ENCODE data around the gene PELI3.
"Not testable (repeated sequence)": the region's sequence is repeated elsewhere in the genome, so short reads cannot be mapped to it uniquely, and the experiment has no call there.

The PELI3 gene

DNA sequence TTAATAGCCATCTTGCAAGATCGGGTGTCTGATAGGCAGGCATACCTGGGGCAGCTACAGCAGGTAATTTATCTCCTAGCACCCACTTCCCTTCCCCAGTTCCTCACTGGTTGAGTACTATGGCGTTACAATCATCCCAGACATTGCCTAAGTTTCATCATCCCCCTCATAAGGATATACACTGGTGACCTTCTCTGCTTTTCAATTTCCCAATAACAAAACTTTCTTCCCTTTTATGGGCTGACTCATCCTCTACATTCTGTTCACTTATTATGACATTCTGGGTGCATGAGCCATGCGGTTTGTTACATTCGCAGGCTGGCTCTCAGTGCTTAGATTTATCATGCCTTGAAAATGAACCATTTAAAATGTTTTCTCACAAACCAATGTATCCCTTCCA, 23.1 kb upstream of the PELI3 start:
- DNase-seq (ENCODE audit: low spot score) = peak; percentile 52

DNA sequence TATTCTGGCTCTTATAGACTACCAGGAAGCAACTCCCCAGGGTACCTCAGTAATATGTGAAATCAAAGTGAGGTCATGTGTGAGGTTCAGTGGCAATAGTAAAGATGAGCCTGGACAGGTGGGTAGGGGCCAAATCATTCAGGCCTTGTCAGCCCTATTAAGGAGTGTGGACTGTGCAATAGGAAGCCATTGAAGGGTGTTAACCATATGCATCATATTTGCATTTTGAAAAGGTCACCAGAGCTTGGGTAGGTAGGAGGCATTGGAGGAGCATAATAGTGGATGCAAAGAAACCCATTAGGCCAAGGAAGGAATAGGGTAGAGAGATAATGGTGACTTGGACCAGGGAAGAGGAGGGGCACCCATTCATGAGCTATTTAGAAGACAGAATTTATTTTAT, 19.7 kb upstream of the PELI3 start:
- FAIRE-seq (no peak), DNase-seq (ENCODE audit: low spot score) (no peak)

More for the DNA sequence above, 23.1 kb upstream of the PELI3 start:
- FAIRE-seq = no peak

DNA sequence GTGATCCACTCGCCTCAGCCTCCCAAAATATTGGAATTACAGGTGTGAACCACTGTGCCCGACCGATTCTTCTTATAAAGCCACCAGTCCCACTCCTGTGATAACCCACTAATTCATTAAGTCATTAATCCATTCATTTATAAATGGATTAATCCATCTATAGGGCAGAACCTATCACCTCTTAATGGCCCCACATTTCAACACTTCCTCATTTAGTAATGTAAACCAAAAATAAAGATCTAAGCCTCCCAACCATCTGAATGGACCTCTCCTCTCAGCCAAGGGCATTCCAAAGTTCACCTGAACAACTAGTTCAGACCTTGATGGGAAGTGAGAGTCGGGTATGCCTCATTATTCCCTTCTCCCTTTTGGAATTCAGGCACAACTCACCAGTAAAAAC, 18.2 kb upstream of the PELI3 start:
- no peak for FAIRE-seq
- DNase-seq (ENCODE audit: low spot score) = no peak

DNA sequence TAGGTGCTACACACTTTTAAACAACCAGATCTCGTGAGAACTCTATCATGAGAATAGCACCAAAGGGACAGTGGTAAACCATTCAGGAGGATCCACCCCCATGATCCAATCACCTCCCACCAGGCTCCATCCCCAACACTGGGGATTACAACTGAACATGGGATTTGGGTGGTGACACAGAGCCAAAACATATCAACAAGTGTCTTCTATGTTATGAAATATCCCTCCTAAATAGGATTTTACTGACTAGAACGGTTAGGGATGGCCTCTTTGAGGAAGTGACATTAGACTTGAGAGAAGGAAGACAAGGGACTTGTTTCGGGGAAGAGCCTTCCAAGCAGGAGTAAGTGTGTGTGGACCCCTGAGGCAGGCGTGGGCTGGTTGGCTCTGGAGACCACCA, 16.1 kb upstream of the PELI3 start:
- DNase-seq (ENCODE audit: low spot score) = no peak
- no peak for FAIRE-seq

DNA sequence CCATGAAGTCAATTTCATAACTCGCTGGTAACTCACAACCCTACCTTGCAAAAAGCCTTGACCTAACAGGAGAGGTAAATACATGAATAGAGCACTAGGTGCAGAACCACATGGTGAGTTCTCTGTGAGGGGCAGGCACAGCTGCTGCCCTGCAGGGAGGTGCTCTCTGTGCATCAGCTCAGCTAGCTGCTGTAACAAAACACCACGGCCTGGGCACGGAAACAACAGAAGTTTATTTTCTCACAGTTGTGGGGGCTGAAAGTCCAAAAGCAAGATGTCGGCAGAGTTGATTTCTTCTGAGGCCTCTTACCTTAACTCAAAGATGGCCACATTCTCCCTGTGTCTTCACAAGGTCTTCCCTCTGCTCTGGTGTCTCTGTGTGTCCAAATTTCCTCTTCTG, 15.0 kb upstream of the PELI3 start:
- FAIRE-seq (no peak), DNase-seq (ENCODE audit: low spot score) (no peak)

DNA sequence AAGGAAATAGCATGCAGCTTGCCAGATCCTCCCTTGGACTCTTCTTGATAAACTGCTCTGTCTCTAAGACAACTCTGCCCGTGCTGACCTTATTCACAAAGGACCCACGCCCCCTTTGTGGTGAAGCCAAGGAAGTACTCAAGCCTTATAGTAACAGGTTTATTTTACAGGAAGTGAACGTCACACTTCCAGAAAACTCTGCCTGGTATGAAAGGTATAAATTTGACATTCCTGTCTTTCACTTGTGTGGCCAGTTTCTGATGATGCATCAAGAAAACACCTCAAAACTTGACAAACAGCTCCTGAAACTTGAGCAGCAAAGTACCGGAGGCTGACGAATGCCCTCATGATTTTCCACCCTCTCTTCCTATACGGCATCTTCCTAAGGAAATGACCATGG, 12.5 kb upstream of the PELI3 start:
- no peak for FAIRE-seq

DNA sequence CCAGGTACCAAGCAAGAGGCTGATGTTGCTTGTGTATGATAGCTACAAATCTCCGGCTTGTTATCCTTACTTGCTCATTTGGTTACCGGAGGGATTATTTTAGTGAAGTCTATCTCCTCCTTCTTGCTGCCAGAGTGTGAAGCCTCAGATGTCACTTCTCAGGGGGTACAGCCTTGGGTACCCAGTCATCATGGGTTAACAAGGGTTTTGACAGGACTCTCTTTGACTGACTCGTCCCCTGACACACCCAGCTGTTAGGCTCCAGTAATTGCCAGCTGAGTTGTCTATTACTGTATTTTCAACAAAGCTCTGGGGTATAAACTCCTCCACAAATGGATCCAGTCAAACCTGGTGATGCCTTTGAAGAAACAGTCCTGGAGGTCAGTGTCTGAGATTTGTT, 11.9 kb upstream of the PELI3 start:
- no peak for FAIRE-seq
- DNase-seq (ENCODE audit: low spot score) = no peak

More for the DNA sequence above, 12.5 kb upstream of the PELI3 start:
- DNase-seq (ENCODE audit: low spot score) = no peak

DNA sequence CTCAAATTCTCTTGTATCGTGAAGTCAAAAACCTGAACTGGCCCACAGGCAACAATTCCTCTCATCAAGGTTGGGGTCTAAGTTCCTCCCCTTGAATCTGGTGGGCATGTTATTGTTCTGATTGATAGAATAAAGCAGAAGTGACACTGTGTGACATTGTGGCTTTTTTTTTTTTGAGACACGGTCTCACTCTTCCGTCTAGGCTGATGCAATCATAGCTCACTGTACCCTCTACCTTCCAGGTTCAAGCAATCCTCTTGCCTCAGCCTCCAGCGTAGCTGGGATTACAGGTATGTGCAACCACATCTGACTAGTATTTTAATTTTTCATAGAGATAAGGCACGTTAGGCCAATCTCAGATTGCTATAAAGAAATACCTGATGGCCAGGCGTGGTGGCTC, 8.9 kb upstream of the PELI3 start:
- FAIRE-seq (no peak), DNase-seq (ENCODE audit: low spot score) (no peak)

DNA sequence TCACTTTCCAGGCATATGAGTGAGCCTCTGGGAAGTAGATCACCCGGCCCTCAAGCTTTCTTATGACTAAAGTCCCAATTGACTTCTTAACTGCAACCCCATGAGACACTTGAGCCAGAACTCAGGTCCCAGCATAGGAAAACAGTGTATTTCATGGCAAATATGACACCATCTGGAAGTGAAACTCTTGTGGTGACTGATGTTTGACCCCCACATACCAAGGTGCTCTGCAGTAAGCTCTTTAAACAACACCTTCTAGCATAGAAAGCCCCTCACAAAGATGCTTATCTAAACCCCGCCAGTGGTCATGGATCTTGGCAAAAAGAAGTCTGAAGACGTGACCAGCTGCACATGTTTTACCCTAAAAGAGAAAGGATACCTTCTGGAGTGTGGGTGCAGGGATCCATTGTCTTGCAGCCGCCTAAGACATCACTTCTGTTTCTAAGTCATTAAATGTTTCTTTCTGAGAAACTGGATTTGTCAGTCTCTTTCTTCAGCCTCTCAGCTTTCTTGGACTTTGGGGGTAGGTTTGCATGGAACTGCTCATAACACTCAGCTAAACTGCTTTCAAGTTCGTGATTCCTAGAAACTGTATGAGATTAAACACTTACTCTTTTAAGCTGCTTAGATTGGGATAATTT, 7.4 kb upstream of the PELI3 start:
- FAIRE-seq (no peak), DNase-seq (ENCODE audit: low spot score) (no peak)

DNA sequence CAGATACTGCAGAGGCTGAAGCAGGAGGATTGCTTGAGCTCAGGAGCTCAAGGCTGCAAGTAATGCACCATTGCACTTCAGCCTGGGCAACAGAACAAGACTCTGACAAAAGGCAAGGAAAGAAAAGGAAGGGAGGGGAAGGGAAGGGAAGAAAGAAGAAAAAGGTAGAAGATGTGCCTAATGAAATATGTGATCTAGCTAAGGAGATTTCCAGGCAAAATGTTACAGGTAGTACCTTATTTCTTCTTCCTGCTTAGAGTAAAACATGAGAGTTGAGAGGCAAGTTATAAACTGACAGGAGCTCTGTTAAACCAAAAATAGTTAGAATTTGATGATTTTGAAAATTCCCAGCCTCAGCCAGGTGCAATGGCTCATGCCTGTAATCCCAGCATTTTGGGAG, 4.7 kb upstream of the PELI3 start:
- FAIRE-seq = no peak
- DNase-seq (ENCODE audit: low spot score) = no peak

DNA sequence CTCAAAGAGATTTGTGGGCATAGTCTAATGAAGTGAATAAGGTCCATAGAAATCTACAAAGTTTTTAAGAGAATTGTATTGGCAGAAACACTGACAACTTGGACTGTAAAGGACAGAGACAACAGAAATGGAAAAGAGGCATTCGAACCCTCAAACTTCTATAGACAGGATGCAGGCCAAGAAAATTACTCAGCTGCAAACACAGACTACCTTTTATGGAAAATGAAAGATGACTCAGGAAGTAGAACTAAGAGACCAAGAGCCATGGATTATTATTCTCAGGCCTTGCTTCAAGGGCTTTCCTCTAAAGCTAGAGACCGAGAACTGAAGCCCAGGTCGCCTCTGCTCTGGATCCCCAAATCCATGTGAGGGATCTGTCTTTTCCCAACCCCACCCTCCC, 3.8 kb upstream of the PELI3 start:
- DNase-seq (ENCODE audit: low spot score) (no peak), FAIRE-seq (no peak)

DNA sequence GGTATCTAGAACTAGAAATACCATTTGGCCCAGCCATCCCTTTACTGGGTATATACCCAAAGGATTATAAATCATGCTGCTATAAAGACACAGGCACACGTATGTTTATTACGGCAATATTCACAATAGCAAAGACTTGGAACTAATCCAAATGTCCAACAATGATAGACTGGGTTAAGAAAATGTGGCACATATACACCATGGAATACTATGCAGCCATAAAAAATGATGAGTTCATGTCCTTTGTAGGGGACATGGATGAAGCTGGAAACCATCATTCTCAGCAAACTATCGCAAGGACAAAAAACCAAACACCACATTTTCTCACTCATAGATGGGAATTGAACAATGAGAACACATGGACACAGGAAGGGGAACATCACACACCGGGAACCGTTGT, 2.6 kb upstream of the PELI3 start:
- DNase-seq (ENCODE audit: low spot score); FAIRE-seq: not testable (repeated sequence)

DNA sequence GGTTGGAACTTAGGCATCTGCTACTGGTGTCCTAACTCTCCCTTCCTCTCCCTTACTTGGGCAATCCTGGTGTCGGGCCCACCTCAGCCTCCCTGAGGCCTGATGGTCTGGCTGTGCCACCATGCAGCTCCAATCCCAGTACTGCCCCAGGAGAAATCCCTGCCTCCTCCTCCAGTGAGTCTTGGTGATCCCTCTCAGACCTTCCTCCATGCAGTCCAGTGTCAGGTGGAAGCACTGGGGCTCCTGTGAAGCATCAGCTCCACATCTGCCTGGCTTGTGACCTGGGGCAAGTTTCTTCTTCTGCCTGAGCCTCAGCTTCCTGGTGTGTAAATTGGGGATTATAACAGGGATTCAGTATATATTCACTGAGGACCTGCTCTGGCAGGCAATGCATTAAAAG, 1.8 kb upstream of the PELI3 start:
- no peak for FAIRE-seq
- DNase-seq (ENCODE audit: low spot score) = no peak

DNA sequence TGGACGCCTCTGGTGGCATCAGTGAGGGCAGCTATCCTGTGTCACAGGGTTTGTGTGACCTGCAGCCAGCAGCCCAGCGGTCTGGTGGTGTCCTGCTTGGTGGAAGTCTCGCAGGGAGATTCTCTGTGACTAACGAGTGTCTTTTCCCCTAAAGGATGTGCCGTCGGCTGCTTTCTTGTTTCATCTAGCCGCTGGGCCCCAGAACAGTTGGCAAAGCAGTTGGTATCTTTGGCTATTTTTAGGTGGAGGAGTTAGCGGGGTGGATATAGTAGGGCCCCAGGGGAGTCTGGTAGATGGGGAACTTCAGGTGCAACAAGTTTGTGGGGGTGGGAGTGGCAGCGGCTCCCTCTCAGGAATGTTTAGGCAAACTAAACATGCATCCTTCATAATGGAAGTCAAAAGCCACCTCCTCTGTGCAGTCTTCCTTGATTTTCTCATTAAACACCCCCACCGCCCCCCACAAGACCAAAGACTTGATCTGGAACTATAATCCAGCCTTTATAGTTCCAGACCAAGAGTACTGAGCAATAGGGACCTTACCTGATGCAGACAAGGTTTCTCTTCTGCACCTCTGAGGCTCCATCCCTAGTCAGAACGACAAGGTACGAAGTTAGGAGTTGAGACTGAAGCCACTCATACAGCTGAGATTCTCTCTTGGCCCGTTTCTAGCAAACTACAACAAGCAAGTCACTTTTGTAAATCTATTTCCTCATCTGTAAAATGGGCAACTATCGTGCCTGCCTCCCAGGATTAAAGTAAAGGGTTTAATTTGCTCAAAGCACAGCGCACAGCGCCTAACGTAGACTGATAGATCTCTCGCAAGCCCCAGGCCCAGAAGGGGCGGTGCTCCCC, 1.1 kb upstream of the PELI3 start:
- DNase-seq (ENCODE audit: low spot score) = no peak
- FAIRE-seq = no peak

DNA sequence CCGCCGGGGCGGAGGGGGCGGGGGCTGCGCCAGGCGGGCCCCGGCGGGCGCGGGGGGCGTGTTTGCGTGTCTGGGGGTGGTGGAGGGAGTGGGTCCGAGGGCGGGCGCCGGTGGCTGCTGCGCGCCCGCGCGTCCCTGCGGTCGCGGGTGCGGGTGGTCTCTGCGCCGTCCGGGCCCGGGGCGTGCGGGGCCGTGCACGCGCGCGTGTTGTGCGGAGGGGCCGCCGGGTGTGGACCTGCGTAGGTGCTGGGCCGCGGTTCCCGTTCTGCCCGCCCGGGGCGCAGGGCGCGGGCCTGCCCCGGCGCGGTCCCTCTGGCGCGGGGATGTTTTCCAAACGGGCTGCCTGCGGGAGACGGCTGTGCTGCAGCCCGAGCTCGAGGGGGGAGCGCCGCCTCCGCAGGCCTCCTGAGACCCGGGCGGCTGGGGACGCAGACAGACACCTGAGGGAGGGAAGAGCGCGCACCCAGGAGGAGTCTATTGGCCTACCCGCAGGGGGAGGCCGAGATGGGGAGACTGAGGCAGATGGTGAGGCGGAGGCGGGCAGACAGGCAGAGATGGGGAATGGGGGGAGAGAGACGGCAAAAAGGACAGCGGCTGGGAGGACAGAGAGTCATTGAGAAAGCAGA, 442 bp downstream of the PELI3 start:
- no peak for FAIRE-seq
- DNase-seq (ENCODE audit: low spot score) = peak; percentile 77

DNA sequence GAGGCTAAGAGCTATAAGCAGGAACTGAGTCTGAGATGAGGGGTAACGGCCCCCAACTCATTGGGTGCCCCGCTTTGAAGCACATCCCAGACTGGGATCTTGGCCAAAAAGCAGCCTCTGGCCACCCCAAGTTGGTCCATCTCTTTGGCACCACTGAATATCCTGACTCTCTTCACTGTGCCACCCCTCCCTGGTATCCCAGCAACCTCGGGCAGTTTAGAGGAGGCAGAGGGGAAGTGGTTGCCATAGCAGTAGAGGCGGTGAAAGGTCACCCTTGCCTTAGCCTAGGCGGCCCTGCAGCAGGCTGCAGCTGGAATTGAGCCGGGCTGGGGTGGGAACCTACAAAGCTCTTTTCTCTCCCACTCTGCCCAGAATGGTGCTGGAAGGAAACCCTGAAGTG, 1.1 kb downstream of the PELI3 start:
- FAIRE-seq (no peak), DNase-seq (ENCODE audit: low spot score) (no peak)

DNA sequence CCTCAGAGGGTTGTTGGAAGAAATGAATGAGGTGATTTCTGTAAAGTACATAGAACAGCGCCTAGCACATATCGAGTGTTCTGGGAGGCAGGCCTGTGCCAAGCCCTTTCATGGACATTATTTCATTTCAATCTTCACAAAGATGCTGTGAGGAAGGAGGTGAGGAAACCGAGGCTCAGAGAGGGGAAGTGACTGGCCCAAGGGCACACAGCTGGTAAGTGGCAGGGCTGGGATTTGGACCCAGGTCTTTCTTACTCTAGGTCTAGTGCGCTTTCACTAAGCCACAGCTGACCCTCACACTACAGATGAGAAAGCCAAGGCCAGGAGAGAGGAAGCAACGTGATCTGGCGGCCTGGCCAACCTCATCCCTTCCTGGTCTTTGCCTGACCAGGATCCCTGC, 2.0 kb downstream of the PELI3 start:
- FAIRE-seq (no peak), DNase-seq (ENCODE audit: low spot score) (no peak)

DNA sequence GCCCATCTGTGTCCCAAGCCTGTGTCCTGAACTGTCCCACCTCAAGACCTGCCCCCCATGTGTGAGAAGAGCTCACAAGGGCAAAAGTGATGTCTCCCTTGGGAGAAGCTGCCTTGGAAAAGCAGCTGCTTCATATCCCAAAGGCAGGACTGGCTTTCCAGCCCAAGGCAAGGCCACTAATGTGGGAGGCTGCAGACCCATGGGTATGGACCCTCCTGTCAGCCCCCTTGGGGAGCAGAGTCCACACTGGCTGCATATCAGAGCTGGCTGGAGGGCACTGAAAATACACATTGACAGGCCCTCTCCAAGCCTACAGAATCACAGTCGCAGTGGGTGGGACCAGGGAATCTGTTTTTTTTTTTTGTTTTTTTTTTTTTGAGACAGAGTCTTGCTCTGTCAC, 2.7 kb downstream of the PELI3 start:
- no peak for FAIRE-seq
- no peak for DNase-seq (ENCODE audit: low spot score)

DNA sequence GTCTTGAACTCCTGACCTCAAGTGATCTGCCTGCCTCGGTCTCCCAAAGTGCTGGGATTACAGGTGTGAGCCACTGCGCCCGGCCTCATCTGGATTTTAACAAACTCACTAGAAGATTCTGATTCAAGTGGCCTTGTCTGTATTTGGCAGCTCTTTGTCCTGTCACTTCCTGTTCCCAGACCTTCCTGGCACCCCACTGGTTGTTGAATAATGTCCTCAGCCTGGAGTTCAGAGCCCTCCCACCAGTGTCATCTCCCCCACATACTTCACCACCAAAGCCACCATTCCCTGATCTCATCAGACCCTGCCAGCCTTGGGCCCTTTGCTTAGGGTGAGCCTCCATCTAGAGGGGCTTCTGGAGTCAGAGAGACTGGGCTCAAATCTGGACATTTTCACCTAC, 3.3 kb downstream of the PELI3 start:
- no peak for DNase-seq (ENCODE audit: low spot score)
- FAIRE-seq = no peak

DNA sequence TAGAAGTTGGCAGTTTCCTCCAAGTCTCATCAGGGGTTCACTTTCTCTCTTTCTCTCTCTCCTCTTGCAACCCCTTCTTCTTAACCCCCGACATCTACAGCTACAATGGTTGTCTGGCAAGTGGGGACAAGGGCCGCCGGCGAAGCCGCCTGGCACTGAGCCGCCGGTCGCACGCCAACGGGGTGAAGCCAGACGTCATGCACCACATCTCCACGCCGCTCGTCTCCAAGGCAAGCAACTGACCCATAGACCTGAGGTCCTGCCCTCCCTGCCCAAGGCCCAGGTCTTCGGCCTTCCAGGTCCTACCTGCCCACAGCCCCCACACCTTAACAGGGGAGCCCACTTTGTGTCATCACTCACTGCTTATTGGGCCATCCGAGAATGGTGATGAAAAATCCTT, 4.4 kb downstream of the PELI3 start:
- FAIRE-seq (no peak), DNase-seq (ENCODE audit: low spot score) (no peak)

DNA sequence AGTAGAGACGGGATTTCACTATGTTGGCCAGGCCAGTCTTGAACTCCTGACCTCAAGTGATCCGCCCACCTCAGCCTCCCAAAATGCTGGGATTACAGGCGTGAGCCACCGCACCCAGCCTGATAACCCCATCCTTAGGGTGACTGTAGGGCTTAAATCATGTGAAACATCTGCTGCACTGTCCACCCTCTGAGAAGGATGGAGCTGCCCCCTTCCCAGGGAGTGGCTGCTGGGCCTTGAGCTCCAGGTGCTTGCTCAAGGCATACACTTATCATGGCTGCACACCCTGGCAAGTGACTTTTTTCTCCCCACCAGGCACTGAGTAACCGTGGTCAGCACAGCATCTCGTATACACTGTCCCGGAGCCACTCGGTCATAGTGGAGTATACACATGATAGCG, 5.3 kb downstream of the PELI3 start:
- no peak for FAIRE-seq

DNA sequence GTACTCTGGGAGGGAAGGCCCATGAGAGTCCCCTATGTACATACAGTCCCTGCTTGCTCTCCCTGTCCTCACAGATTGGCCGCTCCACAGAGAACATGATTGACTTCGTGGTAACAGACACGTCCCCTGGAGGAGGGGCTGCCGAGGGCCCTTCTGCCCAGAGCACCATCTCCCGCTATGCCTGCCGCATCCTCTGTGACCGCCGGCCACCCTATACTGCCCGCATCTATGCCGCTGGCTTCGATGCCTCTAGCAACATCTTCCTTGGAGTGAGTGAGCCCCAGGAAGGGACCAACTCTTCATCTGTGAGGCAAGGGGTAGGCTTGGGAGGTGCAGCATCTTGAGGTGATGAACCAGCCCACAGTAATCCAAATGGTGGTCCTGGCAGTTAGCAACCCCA, 6.5 kb downstream of the PELI3 start:
- FAIRE-seq (no peak), DNase-seq (ENCODE audit: low spot score) (no peak)

More for the DNA sequence above, 5.3 kb downstream of the PELI3 start:
- no peak for DNase-seq (ENCODE audit: low spot score)
